ENCODE measurements around the gene SLC25A13. TPM values are rescaled to one million over a fixed set of nuclear protein-coding genes. Genes with fewer than 3 reads are reported as not detected.

SLC25A13 gene
- total RNA-seq, 1 experiment from 2014 or later: 71.7 TPM

- H3K9me3 ChIP-seq (ENCODE audit: control insufficient read depth, low read depth, low read length): no peaks in the 10 kb centered on the region
- no peak overlapping the region for H3K14ac ChIP-seq (ENCODE audit: insufficient read depth, low read length)
- no peaks in the 10 kb centered on the region for H3K79me2 ChIP-seq (ENCODE audit: insufficient read depth, low read length)
- H3K56ac ChIP-seq (ENCODE audit: insufficient read length, low read depth, low read length): no peak overlapping the region
- no peaks in the 10 kb centered on the region for H3K23me2 ChIP-seq (ENCODE audit: insufficient read length, low read depth, low read length, poor library complexity, severe bottlenecking)
- H3K9ac ChIP-seq (ENCODE audit: extremely low read depth, insufficient read length, low read length): no peak overlapping the region
- Mint-ChIP-seq H3K4me3 (no peak overlapping the region), H3K36me3 (ENCODE audit: insufficient read depth in 1 of 3, low read depth in 3 of 3) (peaks cover 8 to 40% (median 36%) of the 10 kb centered on the region in 3 experiments; a peak in 6 of 7 replicates), H3K27me3 (ENCODE audit: low read depth) (no peaks in the 10 kb centered on the region), H3K4me1 (peaks cover 6 to 9% of the 10 kb centered on the region in 2 experiments), H3K9me3 (no peaks in the 10 kb centered on the region), H3K27ac (no peak overlapping the region)
- H2BK5ac ChIP-seq (ENCODE audit: insufficient read length, low read length): no peak overlapping the region
- H3K27me3 ChIP-seq (ENCODE audit: insufficient read depth, low read length): no peaks in the 10 kb centered on the region
- TF ChIP-seq CTCF (conservative IDR thresholded peaks at IDR 0.05): no peak
- no peak overlapping the region for H4K91ac ChIP-seq (ENCODE audit: insufficient read length, low read depth, low read length)
- H3K4ac ChIP-seq (ENCODE audit: low read depth, low read length): no peak overlapping the region
- no peak overlapping the region for H3K27ac ChIP-seq (ENCODE audit: insufficient read length, low read depth, low read length)
- no peaks in the 10 kb centered on the region for H4K20me1 ChIP-seq (ENCODE audit: control insufficient read depth, insufficient read depth, insufficient read length)
- no peak overlapping the region for H2BK12ac ChIP-seq (ENCODE audit: insufficient read length, low read depth, low read length)
- H3K79me1 ChIP-seq (ENCODE audit: insufficient read depth, low read depth, low read length, poor library complexity, severe bottlenecking): no peaks in the 10 kb centered on the region
- H2AFZ ChIP-seq (ENCODE audit: low read length): no peak overlapping the region
- H4K8ac ChIP-seq (replicated peaks; ENCODE audit: insufficient read length, low read depth, low read length): no peak overlapping the region
- H2BK20ac ChIP-seq (ENCODE audit: low read depth, low read length, poor library complexity, severe bottlenecking): no peak overlapping the region
- H3T11ph ChIP-seq (ENCODE audit: low read length): no peak overlapping the region
- no peak overlapping the region for H2BK120ac ChIP-seq (ENCODE audit: low read depth, low read length, poor library complexity, severe bottlenecking)
- H3K23ac ChIP-seq (ENCODE audit: insufficient read length, low read depth, low read length): no peak overlapping the region
- no CpG with 5 or more reads among the region's 8 CpGs for WGBS (ENCODE audit: extremely low coverage, insufficient read length, low lambda C conversion rate)
- H4K5ac ChIP-seq (ENCODE audit: insufficient read length, low read depth, low read length): no peak overlapping the region
- no peak for DNase-seq
- H2AK5ac ChIP-seq (ENCODE audit: insufficient read length, low read length): no peak overlapping the region
- H2BK15ac ChIP-seq (ENCODE audit: low read depth, low read length): no peak overlapping the region
- H3K18ac ChIP-seq (ENCODE audit: insufficient read length, low read depth, low read length): no peak overlapping the region
- H3K4me2 ChIP-seq (ENCODE audit: insufficient read depth, insufficient read length, low read length): no peak overlapping the region
- no peaks in the 10 kb centered on the region for H3K4me1 ChIP-seq (ENCODE audit: insufficient read depth, low read length)
Observed at GRCh38 chr7:96188174-96188581, 133.7 kb downstream of the SLC25A13 start.

Measured in H9 (cell line).